HG03066 (cell line): ENCODE data around the gene VMP1.
"Not testable (repeated sequence)": the region's sequence is repeated elsewhere in the genome, so short reads cannot be mapped to it uniquely, and the experiment has no call there.

Source experiments
- ATAC-seq: cut with Tn5 transposase; IDR thresholded peaks from one replicate; pipeline ENCODE4 v1.9.1; 2021; ENCODE audit warnings: low read depth; ENCODE audit not compliant: unreplicated experiment

Gene VMP1

GRCh38 chr17:59837308-59838051 lies 130.0 kb downstream of the VMP1 start:
- peak; percentile 86 for ATAC-seq

GRCh38 chr17:59838052-59838916 lies 130.8 kb downstream of the VMP1 start:
- ATAC-seq = no peak

- ATAC-seq = no peak
Measured at GRCh38 chr17:59839651-59840328, 132.3 kb downstream of the VMP1 start.

GRCh38 chr17:59840329-59841090 lies 133.1 kb downstream of the VMP1 start:
- no peak for ATAC-seq

GRCh38 chr17:59841091-59841881 lies 133.8 kb downstream of the VMP1 start:
- not testable (repeated sequence) for ATAC-seq

GRCh38 chr17:59841882-59842263 lies 134.4 kb downstream of the VMP1 start:
- not testable (repeated sequence) for ATAC-seq

- peak; percentile 40 for ATAC-seq
Measured at GRCh38 chr17:59842901-59843652, 135.6 kb downstream of the VMP1 start.

GRCh38 chr17:59844884-59845594 lies 137.6 kb downstream of the VMP1 start:
- ATAC-seq = no peak

GRCh38 chr17:59845595-59846393 lies 138.3 kb downstream of the VMP1 start:
- ATAC-seq = no peak

- peak; percentile 50 for ATAC-seq
Measured at GRCh38 chr17:59846394-59847165, 139.1 kb downstream of the VMP1 start.

- no peak for ATAC-seq
Measured at GRCh38 chr17:59848385-59848668, 140.9 kb downstream of the VMP1 start.

GRCh38 chr17:59848778-59849177 lies 141.3 kb downstream of the VMP1 start:
- ATAC-seq = peak; percentile 43

- ATAC-seq = not testable (repeated sequence)
Measured at GRCh38 chr17:59850311-59850710, 142.9 kb downstream of the VMP1 start.

- no peak for ATAC-seq
Measured at GRCh38 chr17:59851439-59852375, 144.3 kb downstream of the VMP1 start.

GRCh38 chr17:59852847-59853167 lies 145.4 kb downstream of the VMP1 start:
- ATAC-seq = not testable (repeated sequence)
